Measurements from ENCODE around the gene DYNC1LI2.
A peak's percentile ranks its signal among the peaks of the same experiment; 100 is the strongest.

DYNC1LI2 gene

DNA sequence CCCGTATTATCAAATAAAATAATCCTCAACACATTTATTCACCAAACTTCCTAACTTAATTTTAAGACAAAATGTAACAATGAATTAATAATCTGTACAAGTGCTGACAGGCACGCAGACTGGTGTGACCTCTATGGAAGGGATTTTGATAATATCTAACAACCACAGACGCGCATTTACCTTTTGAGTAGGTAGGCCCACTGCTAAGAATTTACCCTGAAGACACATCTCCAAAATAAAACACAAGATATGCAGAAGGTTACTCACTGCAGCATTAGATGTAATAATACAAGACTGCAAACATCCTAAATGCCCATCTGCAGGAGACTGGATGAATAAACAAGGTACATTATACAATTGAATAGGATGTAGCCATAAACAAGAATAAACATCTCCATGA lies 32.2 kb downstream of the DYNC1LI2 start:
- Histone ChIP-seq H3K27ac (ENCODE audit: low read length) (no peak overlapping the region), H3K9me3 (ENCODE audit: insufficient read depth, low read length) (no peaks in the 10 kb centered on the region)

DNA sequence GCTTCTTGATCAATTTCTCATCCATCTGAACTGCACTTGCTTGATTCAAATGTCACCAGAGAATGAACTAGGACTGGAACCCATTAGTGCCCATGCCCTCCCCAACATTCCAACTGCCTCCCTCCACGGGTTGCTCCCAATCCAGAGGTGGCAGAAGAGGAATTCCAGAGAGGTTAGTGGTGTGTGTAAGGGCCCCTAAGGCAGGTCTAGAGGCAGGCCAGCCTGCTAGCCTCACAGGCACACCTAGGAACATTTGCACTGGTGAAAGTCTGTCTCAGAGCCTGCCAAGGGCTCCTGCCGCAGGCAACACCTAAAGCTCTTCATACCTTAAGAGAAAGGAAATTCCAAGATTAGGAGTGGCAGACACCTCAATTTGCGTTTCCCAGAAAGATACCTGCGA lies 33.6 kb downstream of the DYNC1LI2 start:
- peaks cover 4% of the 10 kb centered on the region for H3K36me3 ChIP-seq (replicated peaks; ENCODE audit: low read depth, low read length)
- H3K79me2 ChIP-seq (ENCODE audit: low read length), result no peaks in the 10 kb centered on the region
- H3K9me3 ChIP-seq (ENCODE audit: insufficient read depth, low read length), result no peaks in the 10 kb centered on the region
- H3K4me1 ChIP-seq (ENCODE audit: low read length), result no peaks in the 10 kb centered on the region
- no peak for TF ChIP-seq CTCF (IDR thresholded peaks at IDR 0.05; ENCODE audit: low read depth, low read length)
- no peak for TF ChIP-seq EZH2phosphoT487 (IDR thresholded peaks at IDR 0.05; ENCODE audit: low read depth)
- no peaks in the 10 kb centered on the region for H4K20me1 ChIP-seq (ENCODE audit: insufficient read depth, low read length)
- H3K27me3 ChIP-seq (ENCODE audit: low read depth, low read length), result no peaks in the 10 kb centered on the region
- no peak overlapping the region for H3K27ac ChIP-seq (ENCODE audit: low read length)
- H3K4me3 ChIP-seq (ENCODE audit: low read length), result no peak overlapping the region
- no peak overlapping the region for H3K4me2 ChIP-seq (ENCODE audit: low read length)
- H3K9ac ChIP-seq (ENCODE audit: low read length), result no peak overlapping the region
- H2AFZ ChIP-seq (ENCODE audit: low read depth, low read length), result no peak overlapping the region

More for the DNA sequence above, 32.2 kb downstream of the DYNC1LI2 start:
- no peaks in the 10 kb centered on the region for H3K79me2 ChIP-seq (ENCODE audit: low read length)
- H3K4me1 ChIP-seq (ENCODE audit: low read length), result no peaks in the 10 kb centered on the region
- no peaks in the 10 kb centered on the region for H4K20me1 ChIP-seq (ENCODE audit: insufficient read depth, low read length)
- H3K4me3 ChIP-seq (ENCODE audit: low read length), result no peak overlapping the region
- no peak overlapping the region for H2AFZ ChIP-seq (ENCODE audit: low read depth, low read length)
- no peaks in the 10 kb centered on the region for H3K27me3 ChIP-seq (ENCODE audit: low read depth, low read length)
- TF ChIP-seq CTCF (IDR thresholded peaks at IDR 0.05; ENCODE audit: low read depth, low read length) (no peak), EZH2phosphoT487 (IDR thresholded peaks at IDR 0.05; ENCODE audit: low read depth) (no peak)
- peaks cover 13% of the 10 kb centered on the region for H3K36me3 ChIP-seq (replicated peaks; ENCODE audit: low read depth, low read length)
- no peak overlapping the region for H3K4me2 ChIP-seq (ENCODE audit: low read length)
- H3K9ac ChIP-seq (ENCODE audit: low read length), result no peak overlapping the region

DNA sequence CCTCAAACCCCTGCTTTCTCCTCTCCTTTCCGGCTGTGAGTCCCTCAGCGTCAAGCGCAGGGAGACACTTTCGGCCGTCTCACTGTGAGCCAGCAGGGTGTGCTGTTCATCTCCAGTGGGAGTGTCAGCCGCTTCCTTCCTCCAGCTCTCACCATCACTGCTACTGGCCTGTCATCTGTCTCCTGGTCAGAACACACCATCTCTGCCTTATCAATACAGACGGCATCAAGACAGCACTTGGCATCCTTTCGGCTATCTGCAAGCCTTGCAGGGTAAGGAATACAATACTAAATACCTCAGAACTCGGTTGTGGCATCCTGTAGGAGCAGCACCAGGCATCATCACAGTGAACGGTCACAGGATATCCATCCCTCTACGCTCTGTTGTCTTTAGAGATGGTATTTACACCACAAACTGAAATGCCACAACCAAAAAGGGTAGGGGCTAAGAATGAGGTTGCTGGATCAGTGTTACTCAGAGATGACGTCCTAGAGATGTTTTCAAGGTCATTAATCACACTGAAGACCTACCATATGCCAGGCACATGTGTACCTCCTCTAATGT lies 34.2 kb downstream of the DYNC1LI2 start:
- Histone ChIP-seq H3K9ac (ENCODE audit: low read length) (no peak overlapping the region), H3K4me1 (ENCODE audit: low read length) (no peaks in the 10 kb centered on the region), H3K27ac (ENCODE audit: low read length) (no peak overlapping the region), H3K4me3 (ENCODE audit: low read length) (no peak overlapping the region), H3K9me3 (ENCODE audit: insufficient read depth, low read length) (no peaks in the 10 kb centered on the region), H3K27me3 (ENCODE audit: low read depth, low read length) (no peaks in the 10 kb centered on the region), H2AFZ (ENCODE audit: low read depth, low read length) (no peak overlapping the region), H3K79me2 (ENCODE audit: low read length) (no peaks in the 10 kb centered on the region), H3K4me2 (ENCODE audit: low read length) (no peak overlapping the region), H3K36me3 (replicated peaks; ENCODE audit: low read depth, low read length) (peaks cover 4% of the 10 kb centered on the region), H4K20me1 (ENCODE audit: insufficient read depth, low read length) (no peaks in the 10 kb centered on the region)
- TF ChIP-seq EZH2phosphoT487 (IDR thresholded peaks at IDR 0.05; ENCODE audit: low read depth), result no peak
- TF ChIP-seq CTCF (IDR thresholded peaks at IDR 0.05; ENCODE audit: low read depth, low read length), result peak; percentile 21

GRCh38 chr16:66714654-66715307 lies 36.6 kb downstream of the DYNC1LI2 start:
- Histone ChIP-seq H3K4me2 (ENCODE audit: low read length) (no peak overlapping the region), H4K20me1 (ENCODE audit: insufficient read depth, low read length) (no peaks in the 10 kb centered on the region), H3K9me3 (ENCODE audit: insufficient read depth, low read length) (no peaks in the 10 kb centered on the region), H3K79me2 (ENCODE audit: low read length) (no peaks in the 10 kb centered on the region), H3K36me3 (replicated peaks; ENCODE audit: low read depth, low read length) (no peaks in the 10 kb centered on the region), H3K27me3 (ENCODE audit: low read depth, low read length) (no peaks in the 10 kb centered on the region), H2AFZ (ENCODE audit: low read depth, low read length) (no peak overlapping the region), H3K27ac (ENCODE audit: low read length) (no peak overlapping the region), H3K9ac (ENCODE audit: low read length) (no peak overlapping the region), H3K4me1 (ENCODE audit: low read length) (no peaks in the 10 kb centered on the region), H3K4me3 (ENCODE audit: low read length) (no peak overlapping the region)
- TF ChIP-seq CTCF (IDR thresholded peaks at IDR 0.05; ENCODE audit: low read depth, low read length) (no peak), EZH2phosphoT487 (IDR thresholded peaks at IDR 0.05; ENCODE audit: low read depth) (no peak)
